Inflammatory macrophage (primary cell): ENCODE data around the gene ZNF675.
"Not testable (repeated sequence)": the region's sequence is repeated elsewhere in the genome, so short reads cannot be mapped to it uniquely, and the experiment has no call there.

Source experiments
- DNase-seq, 2 donors: peaks; one replicate each; pipeline ENCODE4 v3.0.0-alpha.2; 2020 to 2022
- total RNA-seq, 18 experiments: gene quantifications; one replicate each; lab custom pipeline; 2026; ENCODE audit warnings: mixed read lengths in 6 of 18, inconsistent platforms in 2 of 18; lab: John Stamatoyannopoulos, UW

Gene ZNF675
- 7.2 to 26.1 (median 18.3) reads per million in 18 experiments for total RNA-seq

DNA sequence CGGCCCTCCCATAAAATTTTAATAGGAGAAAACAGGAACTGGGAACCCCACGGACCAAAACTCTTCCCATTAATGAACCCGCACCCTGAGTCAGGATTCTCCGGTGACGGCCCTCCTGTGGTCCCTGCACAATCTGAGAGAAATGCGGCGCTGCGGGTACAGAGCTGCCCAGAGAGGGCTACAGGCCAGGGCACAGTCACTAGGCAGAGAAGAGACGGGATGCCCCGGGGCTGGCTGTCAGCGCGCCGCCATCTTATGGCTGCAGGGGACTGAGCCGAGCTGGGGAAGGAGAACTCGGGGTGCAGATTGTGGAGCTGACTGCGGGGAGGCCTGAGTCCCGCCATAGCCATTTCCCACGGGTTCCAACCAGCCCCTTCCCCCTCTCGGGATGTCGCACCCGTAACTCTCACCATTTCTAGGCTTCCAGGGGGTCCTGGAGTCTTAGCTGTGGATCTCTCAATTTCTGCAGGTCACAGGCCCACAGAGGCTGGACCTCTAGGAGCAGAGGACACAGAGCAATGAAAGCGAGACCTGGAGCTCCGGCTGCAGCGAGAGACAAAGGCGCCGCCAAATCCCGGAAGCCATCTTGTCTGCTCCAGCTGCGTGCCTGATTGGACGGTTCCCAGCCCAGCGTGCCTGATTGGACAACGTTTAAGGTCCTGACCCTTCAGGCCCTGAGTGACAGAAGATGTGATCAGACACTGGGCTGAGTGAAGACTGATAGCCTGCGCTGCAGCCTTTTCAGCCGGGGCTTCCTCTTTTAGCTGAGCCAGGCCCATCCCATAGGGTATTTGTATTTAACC is at the start of gene ZNF675:
ZNF675 (minus strand) TSS at position 592 of the 803 bp plus-strand sequence; CDS start at position 413, 179 bp downstream.
- peak; percentile 94 to 96 for DNase-seq

DNA sequence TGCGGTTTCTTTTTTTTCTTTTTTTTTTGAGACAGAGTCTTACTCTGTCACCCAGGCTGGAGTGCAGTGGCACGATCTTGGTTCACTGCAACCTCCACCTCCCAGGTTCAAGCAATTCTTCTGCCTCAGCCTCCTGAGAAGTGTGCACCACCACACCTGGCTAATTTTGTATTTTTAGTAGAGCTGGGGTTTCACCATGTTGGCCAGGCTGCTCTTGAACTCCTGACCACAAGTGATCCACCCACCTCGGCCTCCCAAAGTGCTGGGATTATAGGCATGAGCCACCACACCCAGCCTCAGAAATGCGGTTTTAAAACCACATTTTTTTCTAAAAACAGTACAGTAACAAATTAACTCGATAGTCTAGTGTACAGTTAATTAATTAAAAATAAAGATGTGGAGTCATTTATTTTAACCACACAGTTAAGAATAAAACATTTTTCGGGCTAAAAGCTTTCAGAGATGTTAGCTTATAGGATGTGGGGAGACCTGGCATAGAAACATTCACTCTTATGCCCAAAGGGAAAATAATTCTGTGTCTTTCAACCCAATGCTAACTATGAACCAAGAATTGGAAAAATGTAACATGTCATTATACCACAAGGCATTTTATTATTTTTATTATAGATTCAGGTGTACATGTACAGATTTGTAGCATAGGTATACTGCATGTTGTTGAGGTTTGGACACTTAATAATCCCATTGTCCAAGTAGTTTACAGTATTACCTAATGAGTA is 43.9 kb upstream of the ZNF675 start:
- DNase-seq = not testable (repeated sequence)

DNA sequence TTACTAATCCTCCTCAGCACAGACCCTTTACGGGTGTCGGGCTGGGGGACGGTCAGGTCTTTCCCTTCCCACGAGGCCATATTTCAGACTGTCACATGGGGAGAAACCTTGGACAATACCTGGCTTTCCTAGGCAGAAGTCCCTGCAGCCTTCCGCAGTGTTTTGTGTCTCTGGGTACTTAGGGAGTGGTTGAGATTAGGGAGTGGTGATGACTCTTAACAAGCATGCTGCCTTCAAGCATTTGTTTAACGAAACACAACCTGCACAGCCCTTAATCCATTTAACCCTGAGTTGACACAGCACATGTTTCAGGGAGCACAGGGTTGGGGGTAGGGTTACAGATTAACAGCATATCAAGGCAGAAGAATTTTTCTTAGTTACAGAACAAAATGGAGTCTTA is 37.1 kb upstream of the ZNF675 start:
- DNase-seq = not testable (repeated sequence)

DNA sequence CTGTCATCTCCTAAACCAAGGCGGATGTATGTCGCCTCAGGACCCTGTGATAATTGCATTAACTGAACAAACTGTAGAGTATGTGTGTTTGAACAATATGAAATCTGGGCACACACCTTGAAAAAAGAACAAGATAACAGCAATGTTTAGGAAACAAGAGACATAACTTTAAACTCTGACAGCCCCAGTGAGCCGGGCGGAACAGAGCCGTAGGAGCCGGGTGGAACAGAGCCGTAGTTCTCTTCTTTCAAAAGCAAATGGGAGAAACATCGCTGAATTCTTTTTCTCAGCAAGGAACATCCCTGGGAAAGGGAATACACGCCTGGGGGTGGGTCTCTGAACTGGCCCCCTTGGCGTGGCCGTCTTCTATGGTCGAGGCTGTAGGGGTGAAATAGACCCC is 31.8 kb upstream of the ZNF675 start:
- no peak for DNase-seq

DNA sequence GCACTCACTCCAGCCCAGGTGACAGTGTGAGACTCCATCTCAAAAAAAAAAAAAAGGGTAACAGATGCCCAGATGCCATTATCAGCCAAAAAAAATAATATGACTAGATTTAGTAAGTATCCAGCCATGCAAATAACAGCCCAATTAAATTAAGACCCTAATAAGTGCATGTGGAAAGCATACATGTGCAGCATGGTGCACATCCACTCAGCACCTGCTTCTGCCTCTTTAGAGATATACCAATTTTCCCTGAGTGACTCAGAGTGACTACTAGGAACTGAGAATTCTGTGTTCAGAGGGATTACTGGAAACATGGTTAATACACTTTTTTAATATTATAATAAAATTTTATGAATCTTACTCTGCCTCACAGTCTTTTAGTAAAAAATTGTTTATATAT is 29.8 kb upstream of the ZNF675 start:
- DNase-seq = no peak

DNA sequence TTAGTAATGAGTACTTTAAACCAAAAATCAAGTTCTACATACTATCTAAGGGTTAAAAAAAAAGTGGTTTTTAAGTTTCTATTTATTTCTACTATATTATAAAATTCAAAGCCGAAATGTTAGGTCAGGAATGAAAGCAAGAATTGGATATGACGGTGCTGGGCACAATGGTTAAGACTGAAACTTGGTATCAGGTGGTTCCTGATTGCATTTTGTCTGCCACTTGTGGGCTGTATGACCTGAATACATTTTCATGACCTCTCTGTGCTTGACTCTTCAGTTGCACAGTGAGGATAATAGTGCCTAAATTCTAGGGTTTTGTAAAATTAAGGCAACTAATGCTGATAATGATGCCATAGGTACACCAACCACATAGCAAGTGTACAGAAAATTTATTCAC is 22.3 kb upstream of the ZNF675 start:
- DNase-seq = no peak

DNA sequence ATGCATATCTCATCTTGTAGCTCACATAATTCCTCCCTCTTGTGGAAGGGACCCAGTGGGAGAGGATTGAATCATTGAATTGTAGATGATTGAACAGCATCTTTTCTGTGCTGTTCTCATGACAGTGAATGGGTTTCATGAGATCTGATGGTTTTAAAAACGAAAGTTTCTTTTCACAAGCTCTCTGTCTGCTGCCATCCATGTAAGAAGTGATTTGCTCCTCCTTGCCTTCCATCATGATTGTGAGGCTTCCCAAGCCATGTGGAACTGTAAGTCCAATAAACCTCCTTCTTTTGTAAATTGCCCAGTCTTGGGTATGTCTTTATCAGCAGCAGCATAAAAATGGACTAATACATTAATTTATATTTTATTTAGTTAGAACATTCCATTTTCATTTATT is 19.6 kb upstream of the ZNF675 start:
- no peak for DNase-seq

DNA sequence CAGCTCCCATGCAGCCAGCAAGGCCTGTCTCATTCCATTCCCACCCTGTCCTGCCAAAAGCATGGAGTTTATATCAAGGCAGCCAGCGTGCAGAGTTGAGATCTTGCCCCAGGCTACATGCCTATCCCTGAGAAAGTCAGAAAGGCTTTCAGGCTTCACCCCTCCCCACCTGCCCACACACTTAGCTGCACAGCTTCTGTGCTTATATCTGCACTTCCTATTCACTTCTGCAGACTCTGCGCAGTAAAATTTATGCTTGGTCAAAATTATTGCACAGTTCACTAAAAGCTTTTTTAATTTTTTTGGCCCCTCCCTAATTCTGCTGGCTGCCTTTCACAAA is 12.5 kb upstream of the ZNF675 start:
- no peak for DNase-seq

DNA sequence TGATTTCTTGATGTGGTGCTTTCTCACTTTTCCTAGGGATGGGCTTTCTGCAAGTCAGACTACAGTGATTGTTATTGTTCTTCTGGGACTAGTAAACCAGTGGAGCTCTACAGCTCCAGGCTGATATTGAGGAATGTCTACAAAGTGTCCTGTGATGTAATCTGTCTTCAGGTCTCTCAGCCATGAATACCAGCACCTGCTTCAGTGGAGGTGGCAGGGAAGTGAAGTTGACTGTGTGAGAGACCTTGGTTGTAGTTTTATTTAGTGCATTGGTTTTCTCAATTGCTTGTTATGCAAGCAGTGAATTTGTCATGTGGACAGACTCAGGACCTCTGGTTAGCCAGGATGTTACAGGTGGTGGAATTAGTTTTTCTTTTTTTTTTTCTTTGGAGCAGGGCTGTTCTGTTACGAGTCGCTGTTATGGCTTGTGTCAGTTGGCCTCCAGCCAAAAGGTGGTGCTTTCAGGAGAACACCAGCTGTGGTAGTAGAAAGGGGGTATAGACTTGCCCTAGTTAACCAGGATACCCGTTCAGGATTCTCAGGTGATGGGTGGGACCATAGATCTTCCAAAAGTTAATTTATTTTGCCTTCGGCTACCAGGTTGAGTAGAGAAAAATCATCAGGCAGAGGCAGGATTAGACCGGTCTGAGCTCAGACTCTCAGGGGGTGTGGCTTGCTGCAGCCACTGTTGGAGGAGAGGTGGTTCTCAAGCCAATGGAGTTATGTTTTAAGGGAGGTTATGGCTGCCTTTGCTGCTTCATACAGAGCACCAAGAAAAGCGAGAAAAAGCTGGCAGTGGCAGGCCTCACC is 11.9 kb upstream of the ZNF675 start:
- no peak for DNase-seq

DNA sequence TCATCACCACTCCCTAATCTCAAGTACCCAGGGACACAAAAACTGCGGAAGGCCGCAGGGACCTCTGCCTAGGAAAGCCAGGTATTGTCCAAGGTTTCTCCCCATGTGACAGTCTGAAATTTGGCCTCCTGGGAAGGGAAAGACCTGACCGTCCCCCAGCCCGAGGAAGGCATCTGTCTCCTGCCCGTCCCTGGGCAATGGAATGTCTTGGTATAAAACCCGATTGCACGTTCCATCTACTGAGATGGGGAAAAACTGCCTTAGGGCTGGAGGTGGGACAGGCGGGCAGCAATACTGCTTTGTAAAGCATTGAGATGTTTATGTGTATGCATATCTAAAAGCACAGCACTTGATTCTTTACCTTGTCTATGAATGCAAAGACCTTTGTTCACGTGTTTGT is 5.9 kb upstream of the ZNF675 start:
- not testable (repeated sequence) for DNase-seq

DNA sequence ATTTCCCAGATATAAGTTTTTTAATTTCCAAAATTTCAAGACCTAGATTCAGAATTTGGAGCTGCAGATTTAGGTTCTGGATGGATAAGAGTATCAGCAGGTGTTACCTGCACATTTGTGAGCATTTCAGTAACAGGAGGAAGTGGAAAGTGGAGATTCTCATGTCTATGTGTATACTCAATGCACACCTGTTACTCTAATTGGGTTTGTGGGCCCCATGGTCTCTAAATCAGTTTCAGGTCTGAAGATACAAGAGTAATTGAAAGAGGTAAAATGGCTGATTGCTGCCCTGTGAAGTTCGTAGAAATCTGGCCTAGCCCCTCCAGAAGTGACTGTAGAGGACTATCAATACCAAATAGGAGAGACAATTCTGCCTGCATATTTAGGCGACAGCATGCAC is 13.9 kb downstream of the ZNF675 start:
- DNase-seq = no peak

DNA sequence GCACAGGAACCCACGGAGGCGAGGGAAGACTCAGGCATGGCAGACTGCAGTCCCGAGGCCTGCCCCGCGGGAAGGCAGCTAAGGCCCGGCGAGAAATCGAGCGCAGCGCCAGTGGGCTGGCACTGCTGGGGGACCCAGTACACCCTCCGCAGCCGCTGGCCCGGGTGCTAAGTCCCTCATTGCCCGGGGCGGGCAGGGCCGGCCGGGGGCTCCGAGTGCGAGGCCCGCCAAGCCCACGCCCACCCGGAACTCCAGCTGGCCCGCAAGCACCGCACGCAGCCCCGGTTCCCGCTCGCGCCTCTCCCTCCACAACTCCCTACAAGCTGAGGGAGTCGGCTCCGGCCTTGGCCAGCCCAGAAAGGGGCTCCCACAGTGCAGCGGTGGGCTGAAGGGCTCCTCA is 18.4 kb downstream of the ZNF675 start:
- not testable (repeated sequence) for DNase-seq

DNA sequence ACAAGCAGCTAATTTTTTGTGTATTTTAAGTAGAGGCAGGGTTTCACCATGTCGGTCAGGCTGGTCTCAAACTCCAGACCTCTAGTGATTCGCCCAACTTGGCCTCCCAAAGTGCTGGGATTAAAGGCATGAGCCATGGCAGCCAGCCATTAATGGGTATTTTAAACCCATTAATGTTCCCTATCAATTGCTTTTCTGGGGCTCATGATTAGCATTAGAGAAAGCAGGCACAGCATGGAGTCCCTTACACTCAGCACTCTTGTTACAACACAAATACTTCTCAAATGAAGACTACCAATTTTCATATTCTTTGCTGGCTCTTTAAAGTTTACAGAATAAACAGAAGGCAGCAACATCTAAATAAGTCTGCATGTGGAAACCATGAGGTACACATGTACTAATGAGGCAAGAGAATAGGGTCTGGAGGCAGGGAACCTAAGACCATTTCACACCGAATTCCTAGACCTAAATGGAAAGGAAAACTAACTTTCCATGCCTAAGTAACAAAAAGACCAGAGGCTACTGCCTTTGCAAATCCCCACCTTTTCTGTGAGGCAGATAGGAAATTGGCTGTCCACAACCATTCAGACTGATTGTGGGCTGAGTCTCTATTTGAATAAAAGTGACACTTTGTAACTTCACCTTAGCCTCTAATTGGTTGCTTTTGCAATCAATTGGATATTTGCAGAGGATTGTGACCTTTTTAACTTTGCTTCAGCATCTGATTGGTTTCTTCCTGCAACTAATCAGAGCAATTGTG is 21.2 kb downstream of the ZNF675 start:
- no peak for DNase-seq

DNA sequence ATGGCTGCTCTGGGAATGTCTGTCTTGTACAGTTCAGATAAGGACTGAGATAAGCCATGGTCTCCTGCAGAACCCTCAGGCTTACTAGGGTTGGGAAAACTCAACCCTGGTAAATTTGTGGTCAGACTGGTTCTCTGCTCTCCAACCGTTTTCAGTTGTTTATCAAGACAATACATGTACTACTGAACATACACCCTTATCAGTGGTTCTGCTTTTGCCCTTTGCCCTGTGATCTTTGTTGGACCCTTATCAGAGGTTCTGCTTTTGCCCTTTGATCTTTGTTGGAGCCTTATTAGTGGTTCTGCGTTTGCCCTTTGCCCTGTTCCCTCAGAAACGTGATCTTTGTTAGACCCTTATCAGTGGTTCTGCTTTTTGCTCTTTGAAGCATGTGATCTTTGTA is 37.2 kb downstream of the ZNF675 start:
- not testable (repeated sequence) for DNase-seq
